GM18508 (cell line): ENCODE measurements around the gene RAP1B.

Experiments used
- ATAC-seq: cut with Tn5 transposase; IDR thresholded peaks from one replicate; pipeline ENCODE4 v1.9.1; 2021; ENCODE audit warnings: moderate number of reproducible peaks; ENCODE audit not compliant: insufficient read depth, unreplicated experiment

Gene RAP1B

DNA sequence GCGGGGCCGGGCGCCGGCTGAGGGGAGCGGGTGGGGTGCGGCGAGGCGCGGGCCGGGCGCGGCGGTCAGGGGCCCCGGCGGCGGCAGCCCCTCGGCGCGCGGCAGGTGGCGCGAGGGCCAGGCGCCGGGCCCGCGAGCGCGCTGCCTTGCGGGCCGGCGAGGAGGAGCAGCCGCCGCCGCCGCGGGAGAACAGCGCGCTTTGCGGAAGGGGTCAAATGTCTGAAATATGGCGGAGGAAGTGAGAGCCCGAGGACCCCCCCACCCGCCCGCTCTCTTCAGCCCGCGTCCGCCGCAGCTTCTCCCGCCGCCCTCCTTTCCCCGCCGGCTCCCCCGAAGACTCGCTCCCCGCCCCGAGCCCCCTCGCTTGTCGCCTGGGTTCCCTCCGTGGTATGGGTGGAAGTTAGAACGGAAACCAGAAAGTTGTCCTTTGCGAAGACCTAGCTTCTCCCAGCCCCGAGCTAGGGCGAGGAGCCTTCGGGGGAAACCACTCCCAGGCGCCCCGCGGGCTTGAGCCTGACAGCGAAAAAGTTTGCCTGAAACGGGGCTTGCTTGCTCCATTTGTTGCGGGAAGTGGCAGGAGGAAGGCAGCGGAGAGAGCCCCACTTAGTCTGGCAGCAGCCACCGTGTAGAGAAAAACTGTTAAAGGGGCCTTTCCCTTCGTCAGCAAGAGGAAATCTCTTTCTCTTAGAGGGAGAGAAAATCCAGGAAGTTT lies 551 bp downstream of the RAP1B start:
- peak; percentile 12 for ATAC-seq

DNA sequence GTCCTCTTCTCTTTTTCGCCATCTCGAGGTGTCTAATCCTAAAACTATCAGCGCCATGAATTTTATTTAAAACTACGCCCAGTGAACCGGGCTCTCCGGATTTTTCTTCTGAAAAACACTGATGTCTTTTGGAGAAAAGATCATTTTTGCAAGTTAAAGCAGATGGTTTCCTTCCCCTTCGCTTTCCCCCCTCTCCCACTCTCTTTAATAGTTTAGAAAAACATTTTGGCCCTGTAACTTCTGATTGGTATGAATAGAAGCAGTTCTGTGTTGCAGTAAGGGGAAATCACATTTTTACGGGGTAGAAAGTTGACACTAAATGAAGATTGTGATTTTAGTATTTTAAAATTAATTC lies 1.1 kb downstream of the RAP1B start:
- no peak for ATAC-seq

DNA sequence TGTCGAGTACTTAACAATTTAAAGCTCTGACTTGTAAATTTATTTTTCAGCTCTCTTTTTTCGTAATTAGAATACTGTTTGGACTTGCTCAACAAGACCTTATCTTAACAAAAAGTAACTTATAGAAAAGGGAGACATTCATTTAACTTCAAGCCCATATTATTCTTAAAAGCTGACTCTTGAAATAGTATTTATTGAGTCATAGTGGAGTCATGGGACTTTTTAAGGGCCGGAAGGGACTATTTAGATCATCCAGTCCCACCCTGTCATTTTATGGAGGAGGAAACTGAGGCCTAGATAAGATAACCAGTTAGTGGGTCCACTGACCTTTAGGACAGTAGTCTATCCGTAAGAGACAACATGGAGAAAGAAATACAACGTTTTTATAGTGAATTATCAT lies 1.5 kb downstream of the RAP1B start:
- no peak for ATAC-seq

- ATAC-seq: no peak
These were observed 2.0 kb downstream of the RAP1B start for GRCh38 chr12:68612697-68613096.

DNA sequence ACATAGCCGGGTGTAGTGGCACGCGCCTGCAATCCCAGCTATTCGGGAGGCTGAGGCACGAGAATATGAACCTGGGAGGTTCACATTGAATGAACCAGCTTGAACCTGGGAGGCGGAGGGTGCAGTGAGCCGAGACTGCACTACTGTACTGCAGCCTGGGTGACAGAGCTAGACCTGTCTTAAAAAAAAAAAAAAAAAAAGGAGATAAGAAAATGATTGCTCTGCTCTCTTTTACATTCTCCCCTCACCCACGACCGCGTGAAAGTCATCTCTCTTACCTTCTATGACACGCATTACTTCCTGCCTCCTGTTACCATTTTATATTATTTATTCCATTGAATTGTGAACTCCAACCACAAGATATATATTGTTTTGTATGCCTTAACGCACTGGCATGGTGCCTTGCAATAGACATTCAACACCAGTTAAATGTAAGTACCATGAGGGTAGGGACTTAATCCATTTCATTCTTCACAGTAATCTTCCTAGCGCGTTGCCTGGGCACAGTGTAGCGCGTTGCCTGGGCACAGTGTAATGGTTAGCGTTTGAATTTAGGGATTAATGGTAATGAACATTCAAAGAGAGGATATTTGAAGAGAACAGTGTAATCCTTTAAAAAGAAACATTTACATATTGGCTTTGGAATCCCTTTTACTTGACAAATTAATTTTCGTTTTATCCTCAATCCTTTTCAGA lies 2.7 kb downstream of the RAP1B start:
- no peak for ATAC-seq

DNA sequence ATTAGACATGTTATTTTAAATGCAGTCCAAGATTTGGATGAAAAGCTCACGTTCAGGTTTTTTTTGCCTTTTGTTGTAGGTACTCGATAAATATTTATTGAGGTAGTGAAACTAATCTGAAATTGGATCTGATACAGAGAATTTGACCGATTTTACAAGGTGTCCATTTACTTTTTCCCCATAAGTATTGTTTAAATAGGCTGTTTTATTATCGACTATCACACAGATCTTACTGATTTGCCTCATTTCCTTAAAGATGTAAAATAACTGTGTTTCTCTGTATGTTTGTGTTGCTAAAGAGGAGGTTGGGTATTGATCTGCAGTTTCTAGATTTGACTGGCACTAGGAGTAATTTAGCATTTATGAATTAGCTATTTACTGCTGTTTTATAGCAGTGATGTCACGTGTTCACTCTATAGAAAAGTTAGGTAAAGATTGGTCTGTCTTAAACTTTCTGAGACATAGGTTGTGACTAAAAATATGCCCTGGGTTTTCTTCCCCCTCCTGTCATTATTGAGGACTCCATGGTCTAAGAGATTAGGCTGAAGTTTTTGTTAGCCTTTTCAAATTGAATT lies 3.5 kb downstream of the RAP1B start:
- ATAC-seq: no peak

DNA sequence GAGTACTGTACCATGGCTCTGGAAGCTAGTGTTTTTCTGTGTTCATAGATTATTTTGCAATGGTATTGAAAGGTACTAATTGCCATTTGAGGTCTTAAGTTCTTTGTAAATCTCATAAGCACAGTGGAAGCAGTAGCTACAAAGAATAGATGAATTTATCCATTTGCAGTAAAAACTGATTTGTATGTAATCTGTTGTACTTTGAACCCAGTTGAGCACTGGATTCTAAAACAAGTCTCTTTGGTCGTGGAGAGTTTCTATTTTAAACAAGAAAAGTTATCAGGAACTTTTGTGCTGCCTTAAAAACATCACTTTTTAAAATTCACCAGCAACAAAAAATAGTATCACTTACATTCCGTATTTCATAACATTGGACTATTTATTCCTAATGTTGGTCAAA lies 4.1 kb downstream of the RAP1B start:
- ATAC-seq: no peak

GRCh38 chr12:68617160-68617926 lies 6.6 kb downstream of the RAP1B start:
- no peak for ATAC-seq

- ATAC-seq: no peak
These were observed 8.8 kb downstream of the RAP1B start for GRCh38 chr12:68619541-68619940.

GRCh38 chr12:68620519-68621471 lies 10.1 kb downstream of the RAP1B start:
- ATAC-seq: no peak

DNA sequence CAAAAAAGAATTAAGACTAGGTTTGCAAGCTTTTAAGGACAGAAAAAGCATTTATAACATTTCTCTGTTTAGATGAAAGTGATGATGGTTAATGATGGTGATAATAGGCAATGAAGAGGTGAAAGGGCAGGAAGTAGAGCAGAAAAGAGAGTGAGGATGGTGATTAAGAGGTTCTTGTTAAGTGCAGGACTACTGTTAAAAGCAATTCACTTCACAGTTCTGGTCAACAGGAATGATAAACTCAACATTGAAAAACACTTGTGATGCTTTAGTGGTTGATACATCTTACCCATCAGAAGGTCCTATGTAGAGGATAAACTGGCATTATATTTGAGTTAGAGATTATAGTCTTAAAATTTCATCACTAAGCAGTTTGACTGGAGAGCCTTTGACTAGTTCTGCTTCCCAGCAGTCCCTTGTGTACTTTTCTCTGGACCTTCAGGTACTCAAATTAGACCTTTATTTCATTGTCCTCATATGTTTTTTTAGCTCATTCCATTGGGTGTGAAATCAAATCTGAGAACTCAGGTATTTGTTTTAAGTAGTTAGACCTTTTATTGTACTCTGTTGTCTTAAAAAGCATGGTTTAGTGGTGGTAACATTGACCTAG lies 10.9 kb downstream of the RAP1B start:
- no peak for ATAC-seq

- no peak for ATAC-seq
These were observed 11.6 kb downstream of the RAP1B start for GRCh38 chr12:68622250-68622649.

DNA sequence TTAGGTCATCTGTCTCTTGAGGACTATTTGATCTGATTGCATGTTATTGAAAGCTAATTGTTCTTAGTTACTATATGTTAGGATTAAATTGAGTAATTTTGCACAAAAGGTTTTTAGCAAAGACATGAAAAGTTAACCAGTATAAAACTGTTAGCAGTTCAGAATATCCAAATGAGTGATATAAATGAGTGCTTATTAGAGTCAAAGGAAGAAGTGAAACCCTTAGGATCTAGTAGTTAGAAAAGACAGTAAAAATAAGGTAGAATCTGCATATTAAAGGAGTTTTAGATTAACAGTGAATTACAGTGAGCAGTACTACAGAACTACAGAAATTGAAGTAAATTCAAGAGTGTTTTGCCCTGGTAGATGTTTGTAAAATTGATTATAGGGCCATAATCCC lies 12.4 kb downstream of the RAP1B start:
- ATAC-seq: no peak

- no peak for ATAC-seq
These were observed 13.3 kb downstream of the RAP1B start for GRCh38 chr12:68623984-68624383.

DNA sequence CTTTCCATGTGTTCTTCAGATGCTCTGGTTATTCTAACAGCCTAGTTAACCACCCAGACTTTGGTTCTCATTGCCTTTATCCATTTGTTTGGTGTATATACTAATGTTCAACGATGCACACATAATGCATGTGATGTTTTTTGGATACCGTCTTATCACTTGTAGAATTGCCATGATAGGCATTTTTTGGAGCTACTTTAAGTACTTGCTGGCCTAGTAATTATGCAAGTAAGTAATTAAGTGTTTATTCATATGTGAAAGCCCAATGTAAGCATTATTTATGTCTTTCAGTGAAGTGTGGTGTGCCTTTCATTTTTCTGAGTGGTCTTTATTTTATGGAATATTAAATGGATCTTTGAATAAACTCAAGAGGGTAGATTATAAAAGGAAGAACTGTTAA lies 14.2 kb downstream of the RAP1B start:
- ATAC-seq: no peak

- ATAC-seq: no peak
These were observed 17.1 kb downstream of the RAP1B start for GRCh38 chr12:68627673-68628319.

- no peak for ATAC-seq
These were observed 18.0 kb downstream of the RAP1B start for GRCh38 chr12:68628698-68629097.

GRCh38 chr12:68630050-68630449 lies 19.4 kb downstream of the RAP1B start:
- no peak for ATAC-seq

DNA sequence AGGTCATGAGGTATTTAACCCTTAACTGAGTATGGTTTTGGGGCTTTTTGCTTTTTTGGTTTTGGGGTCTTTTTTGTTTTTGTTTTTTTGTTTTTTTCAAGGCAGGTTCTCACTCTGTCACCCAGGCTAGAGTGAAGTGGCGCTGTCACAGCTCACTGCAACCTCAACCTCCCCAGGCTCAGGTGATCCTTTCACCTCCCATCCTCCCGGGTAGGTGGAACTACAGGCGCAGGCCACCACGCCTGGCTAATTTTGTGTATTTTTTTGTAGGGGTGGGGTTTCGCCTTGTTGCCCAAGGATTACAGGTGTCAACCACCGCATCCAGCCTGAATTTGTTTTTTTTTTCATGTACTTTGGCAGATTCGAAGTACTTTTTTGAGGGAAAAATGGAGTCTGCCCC lies 19.9 kb downstream of the RAP1B start:
- no peak for ATAC-seq
